Activated CD4-positive, alpha-beta T cell treated with anti-CD3 and anti-CD28 coated beads for 1 hour (primary cell): ENCODE measurements around the gene AUTS2.

ENCODE experiments used
- DNase-seq: peaks from one replicate; pipeline ENCODE4 v3.0.0-alpha.2; 2020

AUTS2 gene

DNA sequence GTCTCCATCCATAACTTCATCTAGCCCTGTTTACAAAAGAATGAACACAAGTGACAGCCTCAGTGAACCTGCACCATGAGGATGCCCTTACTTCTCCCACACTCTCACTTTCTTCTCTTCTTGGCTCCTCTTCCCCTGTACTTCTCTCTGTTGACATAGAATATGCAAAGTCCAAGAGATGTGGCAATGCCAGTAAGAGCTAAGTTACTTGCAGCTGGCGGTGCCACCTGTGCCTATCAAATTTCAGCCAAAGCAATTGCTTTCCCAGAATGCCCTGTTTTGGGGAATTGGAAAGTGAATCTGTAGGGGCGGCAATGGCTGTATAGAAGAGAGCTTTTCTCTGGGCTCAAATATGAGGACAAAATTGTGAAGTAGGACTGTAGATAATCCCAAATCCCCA is 557.8 kb downstream of the AUTS2 start:
- no peak for DNase-seq

DNA sequence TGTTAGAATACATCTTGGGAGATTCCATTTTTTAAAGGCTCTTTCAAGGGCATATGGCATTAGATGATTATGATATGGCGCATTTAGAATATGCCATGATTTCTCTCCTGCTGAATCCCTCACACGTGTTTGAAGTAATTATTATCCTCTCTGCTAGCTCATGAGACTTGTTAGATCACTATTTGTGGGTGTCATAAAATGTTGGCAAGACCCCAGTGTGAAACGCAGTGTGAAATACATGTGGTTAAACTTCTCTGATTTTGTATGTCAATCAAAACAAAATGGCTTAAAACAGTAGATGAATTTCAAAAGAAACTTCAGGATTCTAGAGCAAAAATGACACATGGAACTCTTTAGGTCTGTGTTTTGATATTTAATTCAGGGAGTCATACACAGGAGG is 560.8 kb downstream of the AUTS2 start:
- DNase-seq, result no peak

DNA sequence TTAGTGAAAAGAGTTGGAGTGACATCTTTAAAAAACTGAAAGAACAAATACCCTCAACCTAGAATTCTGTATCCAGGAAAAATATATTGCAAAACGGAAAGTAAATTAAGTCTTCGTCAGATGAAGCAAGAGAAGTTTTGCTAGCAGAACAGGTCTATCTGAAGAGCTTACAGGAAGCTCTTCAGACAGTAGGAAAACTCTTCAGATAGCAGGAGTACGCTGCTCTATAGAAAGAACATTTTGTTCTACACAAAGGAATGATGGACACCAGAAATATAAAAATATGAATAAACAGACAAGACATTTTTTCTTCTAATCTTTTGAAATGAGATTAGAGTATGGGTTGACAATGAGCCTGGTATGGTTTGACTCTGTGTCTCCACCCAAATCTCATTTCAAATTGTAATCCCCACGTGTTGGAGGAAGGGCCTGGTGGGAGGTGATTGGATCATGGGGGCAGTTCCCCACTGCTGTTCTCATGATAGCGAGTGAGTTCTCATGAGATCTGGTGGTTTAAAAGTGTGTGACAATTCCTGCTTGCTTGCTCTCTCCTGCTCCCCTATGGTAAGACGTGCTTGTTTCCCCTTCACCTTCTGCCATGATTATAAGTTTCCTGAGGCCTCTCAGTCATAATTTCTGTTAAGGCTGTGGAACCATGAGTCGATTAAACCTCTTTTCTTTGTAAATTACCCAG is 567.3 kb downstream of the AUTS2 start:
- no peak for DNase-seq

DNA sequence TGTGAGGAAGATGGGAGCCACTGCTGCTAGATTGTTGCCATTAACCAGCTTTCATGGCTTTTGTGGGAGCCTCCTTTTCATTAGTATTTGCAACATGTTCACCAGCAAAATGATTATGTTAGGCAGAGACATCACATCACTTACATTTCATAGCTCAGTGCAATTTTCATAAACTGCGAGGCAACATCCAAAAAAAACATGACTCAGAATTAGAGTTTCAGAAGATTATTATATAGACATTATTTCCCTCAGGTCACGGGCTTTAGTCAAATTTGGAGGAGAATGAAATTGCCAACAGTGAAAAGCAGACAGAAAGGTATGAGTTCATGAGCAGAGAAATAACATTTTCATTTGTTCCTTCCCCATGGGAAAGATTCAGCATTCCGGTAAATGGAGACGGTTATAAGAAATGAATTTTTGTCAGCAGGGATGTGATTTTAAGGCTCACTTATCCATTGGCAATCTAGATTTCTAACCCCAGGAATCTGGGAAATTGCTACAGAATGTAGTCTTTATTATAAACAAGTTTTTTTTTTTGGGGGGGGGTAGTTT is 573.2 kb downstream of the AUTS2 start:
- DNase-seq, result no peak

DNA sequence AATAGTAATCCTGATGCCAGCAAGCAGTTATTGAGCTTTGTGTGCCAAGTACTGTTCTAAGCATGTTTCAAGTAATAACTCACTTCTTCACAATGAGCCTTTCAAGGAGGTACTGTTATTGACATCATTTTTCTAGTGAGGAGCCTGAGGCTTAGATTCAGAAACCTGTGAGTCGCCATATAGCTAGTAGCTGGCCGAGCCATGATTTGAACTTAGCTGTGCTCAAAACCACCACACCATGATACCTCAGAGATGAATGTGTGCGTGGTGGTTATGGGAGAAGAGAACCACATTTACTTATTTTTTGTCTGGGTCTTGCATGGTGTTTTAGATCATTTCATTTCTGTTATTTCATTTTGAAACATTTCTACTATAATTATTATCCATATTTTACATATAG is 578.9 kb downstream of the AUTS2 start:
- DNase-seq, result no peak

DNA sequence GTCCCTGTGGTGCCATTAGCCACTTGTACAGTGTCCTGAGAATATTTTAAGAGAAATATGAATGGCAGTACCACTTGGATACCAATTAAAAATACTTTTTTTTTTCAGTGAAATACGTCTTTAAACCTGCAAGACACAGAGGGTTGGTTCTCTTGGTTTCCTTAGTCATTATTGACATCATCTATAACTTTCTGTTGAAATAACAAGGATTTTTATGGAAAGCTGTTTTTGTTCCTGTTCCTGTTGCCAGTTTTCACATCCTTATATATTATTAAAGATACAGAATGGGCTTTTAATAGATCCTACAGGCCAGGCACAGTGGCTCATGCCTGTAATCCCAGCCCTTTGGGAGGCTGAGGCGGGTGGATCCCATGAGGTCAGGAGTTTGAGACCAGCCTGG is 579.9 kb downstream of the AUTS2 start:
- no peak for DNase-seq

DNA sequence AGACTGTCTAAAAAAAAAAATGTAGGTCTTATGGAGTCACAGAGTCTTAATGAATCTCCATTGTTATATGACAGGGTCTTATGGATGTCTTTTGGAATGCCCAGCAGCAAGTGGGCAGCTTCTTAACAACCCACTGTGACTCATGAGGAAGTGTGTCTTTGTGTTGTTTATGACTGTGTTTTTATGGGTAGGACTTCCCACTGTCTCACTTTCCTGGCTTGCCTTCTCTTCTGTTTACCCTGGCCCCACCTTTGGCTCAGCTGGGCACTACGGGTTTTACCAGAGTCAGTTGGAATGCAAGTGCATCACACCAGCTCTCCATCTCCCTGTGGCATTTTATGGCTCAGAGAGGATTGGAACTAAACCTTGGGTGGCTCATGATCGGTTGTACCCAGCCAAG is 580.5 kb downstream of the AUTS2 start:
- DNase-seq, result no peak

DNA sequence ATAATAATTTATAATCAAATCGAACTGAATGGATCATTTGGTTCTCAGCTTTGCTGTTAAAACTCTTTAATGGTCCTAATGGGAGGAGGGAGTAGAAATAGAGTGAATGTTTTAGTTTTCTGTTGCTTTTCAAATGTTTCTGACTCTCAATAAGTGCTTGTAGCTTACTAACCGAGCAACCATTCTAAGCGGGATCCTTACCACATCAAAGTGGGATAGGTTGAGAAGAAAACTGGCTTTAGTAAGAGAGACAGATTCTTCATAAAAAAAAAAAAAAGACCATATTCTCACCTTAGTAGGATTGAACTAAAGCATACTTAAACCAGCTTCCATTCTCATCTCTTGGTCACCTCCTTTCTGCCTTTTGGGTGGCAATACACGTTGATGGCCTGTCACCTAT is 584.2 kb downstream of the AUTS2 start:
- no peak for DNase-seq

DNA sequence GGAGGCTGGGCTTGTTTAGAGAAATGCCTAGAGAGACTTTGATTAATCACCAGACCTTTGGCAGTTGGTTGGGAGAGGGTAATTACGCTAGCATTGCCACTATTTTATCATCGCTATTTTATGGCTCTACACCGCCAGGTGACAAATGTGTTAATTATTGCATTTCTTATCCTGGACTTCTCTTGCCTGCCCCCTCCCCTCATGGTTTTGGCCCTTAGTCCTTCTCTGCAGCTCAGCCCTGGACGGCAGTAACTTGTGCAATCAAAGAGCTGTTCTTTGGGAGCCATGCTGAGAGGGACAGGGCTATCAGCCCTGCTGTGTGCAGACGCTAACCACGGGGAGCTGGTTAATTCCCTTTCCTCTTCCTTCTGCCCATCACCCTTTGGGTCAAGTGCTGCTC is 585.0 kb downstream of the AUTS2 start:
- no peak for DNase-seq

DNA sequence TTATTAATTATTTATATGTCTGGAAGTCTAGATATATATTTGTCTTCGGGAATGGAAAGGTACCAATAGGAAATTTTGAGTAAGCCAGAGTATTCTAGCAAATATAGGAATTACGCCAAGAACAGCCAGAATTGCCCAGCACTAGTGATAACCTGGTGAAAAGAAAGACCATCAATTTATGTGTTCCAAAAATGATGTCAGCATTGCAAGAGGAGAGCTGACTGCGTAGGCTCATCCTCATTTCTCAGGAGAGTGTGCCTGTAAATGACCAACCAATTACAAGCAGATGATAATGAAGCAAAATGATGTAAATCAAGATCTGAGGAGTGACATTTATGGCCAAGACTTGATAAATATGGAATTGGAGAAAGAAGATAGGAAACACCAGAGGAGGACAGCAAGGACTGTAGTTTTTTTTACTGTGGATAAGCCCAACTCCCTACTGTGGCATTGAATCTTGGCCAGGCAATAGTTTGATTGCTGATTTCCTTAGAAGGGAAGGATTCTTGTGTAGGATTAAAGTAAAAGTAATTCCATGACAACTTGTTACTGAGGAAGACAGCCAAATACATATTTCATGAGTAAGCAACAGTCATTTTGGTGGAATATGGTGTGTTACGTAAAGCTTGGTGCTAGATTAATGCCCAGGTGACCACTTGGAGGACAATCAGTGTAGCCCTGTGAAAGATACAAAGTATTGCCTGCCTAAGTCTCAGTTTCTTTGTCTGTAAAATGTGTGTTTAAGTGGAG is 590.8 kb downstream of the AUTS2 start:
- DNase-seq, result no peak

DNA sequence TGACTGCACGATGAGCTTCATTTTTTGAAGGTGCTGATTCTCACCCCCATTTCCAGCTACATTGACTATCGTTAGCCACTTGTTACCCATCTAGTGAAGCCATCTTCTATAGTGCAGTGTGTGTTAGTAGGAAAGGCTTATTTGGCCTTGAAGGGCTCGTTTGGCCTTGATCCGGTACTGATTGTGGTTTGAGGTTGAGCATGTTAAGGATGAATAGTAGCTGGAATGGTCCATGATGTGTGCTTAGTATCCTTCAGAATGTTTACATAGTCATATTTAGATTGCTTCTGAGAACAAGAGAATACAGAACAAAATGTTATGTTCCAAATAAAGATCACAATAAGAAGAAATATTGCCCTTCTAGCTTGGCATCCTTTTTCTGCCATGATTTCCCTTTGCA is 591.5 kb downstream of the AUTS2 start:
- DNase-seq, result no peak

DNA sequence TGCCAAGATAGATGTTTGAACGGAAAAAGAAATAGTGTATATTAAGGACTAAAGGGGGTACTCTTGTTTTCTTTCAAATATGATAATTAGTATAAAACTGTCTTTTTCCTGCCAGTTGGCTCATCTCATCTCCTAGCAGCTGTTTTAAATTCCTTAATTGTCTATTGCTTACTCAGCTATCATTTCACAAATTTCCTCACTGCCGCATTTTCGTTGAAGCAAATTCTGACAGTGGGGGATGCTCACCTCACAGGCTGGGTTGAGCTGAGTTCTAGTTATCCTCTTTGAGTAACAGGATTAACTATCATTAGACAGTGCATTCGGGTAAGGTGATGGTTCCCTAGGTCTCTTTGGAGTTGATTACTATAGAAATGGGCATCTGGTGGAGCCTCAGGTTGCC is 592.0 kb downstream of the AUTS2 start:
- no peak for DNase-seq

DNA sequence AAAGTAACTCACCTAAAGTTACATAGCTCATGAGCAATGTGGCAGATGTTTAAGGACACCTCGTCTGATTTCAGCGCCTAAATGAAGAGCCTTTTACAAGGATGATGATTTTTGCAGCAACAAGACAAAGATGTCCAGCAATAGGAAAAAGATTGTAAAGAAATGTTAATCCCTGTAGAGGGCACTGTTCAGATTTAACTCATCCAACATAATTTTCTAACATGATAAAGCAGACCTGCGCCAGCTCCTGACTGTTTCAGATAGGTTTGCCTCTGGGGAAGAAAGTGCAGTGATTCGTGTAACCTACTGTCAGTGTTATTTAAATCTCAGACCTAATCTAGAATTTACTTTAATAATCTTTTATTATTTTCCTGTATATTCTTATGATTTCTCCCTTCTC is 595.2 kb downstream of the AUTS2 start:
- no peak for DNase-seq

DNA sequence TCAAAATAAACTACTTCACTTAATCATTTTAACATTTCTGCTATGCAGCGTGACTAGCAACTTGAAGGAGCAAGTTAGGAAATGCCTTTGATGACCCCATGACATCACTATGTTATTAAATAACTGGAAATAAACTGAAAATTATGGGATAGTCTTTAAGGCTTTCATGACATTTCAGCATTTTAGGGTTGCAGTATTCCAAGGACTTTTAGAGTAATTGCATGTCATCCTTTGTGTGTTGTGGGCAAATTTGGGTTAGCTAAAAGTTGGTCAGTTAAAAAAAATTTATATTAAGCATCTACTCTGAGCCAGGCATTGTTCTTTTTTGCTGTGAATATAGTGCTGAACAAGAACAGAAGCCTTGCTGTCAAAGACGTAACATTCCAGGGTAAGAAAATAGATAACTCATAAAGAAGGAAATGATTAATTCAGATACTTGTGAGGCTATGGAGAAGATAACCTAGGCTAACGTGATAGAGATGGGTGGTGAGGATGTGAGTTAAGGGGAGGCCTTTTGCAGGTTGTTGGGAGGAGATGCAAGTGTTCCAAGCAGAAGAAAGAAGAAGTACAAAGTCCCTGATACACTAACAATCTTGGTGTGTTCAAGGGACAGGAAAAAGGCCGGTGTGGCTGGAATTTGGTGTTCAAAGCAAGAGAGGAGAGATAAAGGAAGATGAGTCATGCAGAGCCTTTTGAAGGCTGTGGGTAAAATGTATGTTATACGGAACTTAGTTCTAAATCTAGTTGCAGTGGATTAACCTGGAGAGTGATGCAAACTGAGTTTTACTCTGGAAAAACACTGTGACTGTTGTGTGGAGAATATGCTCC is 610.2 kb downstream of the AUTS2 start:
- DNase-seq, result no peak

DNA sequence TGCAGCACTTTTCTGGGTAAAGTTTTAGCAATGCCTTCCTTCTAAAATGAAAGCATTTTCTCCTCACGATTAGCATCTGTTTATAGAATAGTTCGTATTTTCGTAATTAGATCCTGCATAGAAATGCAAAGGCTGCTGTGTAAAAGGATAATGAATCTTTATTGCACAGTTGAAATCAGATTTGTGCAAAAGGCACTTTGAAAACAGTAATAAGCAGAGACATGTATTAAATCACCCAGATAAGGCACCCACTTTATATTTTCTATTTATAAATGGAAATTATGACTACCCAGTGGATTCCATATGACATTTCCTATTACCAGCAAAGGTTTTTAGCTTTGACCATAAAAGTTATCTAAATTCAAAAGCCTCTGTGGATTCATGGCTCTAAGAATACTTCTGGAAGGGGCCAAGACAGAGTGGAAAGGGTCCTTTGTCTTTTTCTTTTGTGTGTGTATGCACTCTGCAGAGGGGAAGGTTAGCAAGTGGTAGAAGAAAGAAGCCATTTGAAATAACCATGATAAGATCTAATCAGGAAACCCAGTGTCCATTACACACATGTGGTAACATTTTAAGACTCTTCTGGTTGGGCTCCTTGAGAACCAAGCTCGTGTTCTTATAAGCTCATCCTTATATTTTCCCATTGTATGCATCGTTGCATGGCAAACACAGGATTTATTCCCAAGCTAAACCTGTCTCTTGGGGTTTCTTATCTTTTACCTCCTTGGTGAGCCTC is 612.1 kb downstream of the AUTS2 start:
- no peak for DNase-seq

DNA sequence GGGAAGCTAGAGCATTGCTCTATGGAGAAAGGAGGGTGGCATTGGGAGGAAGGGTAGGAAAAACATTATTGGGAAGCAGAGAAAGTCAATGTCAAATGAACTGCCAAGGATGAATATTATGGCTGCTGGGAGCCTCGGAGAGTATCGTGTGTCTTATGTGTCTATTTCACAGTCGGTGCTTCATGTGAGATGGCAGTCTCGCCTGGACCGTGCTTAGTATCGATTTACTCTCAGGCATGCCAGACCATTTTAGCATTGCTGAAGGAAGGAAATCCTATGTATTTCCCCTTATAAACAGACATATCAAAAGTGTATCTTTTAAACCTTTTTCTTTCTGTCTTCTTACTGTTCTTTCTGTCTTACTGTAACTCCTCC is 612.6 kb downstream of the AUTS2 start:
- DNase-seq, result no peak

DNA sequence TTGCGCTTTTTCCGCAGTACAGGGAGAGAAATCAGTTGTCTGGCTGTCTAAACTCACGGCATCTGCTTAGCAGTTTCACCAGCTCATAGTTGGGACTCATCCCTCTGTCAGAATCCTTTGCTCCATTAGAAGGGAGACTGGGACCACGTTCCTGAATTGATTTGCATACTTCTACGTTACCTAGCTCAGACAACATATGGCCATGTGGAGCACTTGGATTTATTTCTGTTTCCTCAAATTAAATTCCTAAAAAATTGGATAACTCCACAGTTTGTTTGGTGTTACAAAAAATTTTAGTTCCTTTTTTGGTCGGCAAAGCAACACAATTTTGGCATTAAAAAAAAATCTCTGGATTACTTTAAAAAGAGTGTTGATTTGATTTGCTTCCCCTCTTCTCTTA is 614.0 kb downstream of the AUTS2 start:
- DNase-seq, result no peak

DNA sequence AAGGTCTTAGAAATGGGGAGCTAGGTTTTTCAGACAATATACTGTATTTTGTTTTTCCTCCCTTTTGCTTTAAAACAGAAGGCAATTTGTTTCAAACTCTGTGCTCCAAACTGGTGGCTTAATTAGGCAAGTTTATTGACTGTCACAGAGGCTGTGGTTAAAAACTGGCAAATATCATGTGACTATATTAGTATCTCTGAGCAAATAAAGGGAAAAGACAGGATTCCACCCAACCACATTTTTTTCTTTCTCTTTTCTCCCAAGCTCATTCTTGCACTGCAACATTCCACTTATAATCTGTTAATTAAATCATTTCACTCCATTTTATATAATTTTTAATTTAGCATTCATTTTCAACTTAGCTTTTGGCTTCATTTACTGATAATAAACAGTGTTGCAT is 615.8 kb downstream of the AUTS2 start:
- no peak for DNase-seq

DNA sequence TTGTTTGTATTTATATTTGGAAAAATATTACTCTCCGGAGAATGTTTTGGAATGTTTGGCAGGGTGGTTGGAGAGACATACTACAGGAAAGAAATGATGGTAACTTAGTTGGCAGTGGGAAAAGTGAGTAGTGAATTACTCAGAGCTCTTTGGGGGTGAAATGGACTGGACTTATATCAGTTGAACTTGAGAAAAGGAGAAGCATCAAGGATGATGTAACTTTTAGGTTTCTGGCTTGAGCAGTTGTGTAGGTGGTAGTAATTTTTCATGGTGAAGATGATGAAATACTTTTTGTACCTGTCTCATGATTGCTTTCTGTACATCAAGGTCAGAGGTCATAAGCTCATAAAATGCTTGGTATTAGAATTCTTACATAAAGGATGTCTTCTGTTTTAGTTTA is 617.2 kb downstream of the AUTS2 start:
- no peak for DNase-seq

DNA sequence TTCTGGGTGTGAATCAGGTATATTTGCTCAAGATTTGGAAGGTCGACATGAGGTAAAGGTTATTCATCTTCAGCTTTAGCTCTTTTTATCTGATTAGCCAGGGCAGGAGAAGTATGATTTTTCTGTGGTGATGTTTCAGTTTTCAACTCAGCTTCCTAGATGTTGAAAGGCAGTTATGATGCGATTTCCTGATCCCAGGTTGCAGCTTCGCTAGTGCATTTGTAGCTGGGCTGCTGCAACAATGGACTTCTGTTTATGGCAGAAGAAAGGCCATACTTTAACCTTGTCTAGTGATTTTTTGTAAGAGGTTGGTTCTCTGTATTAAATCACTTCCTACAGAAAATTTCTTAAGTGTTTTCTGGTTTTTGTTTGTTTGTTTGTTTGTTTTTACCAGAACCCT is 619.3 kb downstream of the AUTS2 start:
- DNase-seq, result no peak

DNA sequence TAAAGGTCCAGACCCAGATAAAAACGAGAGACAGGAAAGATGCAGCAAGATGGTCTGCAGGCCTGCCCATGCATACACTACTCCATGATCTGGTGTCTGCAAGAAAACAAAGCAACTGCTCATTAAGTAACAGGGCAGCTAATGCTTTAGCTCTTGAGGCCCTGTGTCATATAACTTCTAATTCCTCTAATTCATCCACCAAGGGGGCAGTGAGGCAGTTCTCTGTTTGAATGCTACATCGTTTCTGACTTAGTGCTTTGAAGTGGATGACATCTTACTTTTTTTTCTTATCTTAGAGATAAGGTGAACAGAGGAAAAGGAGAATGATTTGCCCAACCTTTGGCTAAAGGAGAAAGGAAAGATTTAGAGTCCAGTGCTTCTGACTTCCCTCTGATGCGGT is 619.7 kb downstream of the AUTS2 start:
- DNase-seq, result no peak

DNA sequence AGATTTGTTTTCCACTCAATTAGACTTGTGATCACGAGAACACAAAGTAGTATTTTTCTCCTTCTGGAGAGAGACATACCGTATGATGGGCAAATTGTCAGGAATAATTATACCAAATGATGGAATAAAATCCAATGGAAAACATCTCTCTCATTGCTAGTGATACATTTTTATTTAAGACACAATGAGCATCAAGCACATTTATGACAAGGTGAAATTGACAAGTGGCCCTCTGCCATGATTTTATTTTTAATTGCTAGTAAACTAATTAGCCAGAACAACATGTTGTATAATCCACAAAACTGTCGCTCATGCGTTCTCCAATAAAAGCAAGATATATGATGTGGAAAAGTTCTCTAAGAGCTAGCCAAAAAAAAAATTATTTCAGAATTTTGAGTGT is 620.8 kb downstream of the AUTS2 start:
- no peak for DNase-seq

DNA sequence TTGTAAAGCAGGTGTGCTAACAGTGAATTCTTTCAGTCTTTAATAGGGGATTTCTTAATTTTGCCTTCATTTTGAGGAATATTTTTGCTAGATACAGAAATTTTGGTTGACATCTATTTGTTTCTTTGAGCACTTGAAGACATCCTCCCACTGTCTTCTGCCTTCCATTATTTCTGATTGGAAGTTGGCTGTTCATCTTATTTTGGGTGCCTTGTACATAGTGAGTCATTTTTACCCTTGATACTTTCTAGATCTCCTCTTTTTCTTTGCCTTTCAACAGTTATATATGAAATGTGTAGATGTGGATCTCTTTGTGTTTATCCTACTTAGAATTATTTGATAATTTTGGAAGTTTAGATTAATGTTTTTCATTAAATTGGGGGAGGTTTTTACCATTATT is 631.0 kb downstream of the AUTS2 start:
- DNase-seq, result no peak
